HG03060 (cell line): ENCODE measurements around the gene MBL2.

Experiments
- ATAC-seq: cut with Tn5 transposase; IDR thresholded peaks from one replicate; pipeline ENCODE4 v1.9.1; 2021; ENCODE audit warnings: low read depth, moderate number of reproducible peaks; ENCODE audit not compliant: unreplicated experiment

The MBL2 gene

GRCh38 chr10:52742731-52743130 lies 29.9 kb downstream of the MBL2 start:
- no peak for ATAC-seq

GRCh38 chr10:52741851-52742250 lies 30.7 kb downstream of the MBL2 start:
- ATAC-seq, result no peak

DNA sequence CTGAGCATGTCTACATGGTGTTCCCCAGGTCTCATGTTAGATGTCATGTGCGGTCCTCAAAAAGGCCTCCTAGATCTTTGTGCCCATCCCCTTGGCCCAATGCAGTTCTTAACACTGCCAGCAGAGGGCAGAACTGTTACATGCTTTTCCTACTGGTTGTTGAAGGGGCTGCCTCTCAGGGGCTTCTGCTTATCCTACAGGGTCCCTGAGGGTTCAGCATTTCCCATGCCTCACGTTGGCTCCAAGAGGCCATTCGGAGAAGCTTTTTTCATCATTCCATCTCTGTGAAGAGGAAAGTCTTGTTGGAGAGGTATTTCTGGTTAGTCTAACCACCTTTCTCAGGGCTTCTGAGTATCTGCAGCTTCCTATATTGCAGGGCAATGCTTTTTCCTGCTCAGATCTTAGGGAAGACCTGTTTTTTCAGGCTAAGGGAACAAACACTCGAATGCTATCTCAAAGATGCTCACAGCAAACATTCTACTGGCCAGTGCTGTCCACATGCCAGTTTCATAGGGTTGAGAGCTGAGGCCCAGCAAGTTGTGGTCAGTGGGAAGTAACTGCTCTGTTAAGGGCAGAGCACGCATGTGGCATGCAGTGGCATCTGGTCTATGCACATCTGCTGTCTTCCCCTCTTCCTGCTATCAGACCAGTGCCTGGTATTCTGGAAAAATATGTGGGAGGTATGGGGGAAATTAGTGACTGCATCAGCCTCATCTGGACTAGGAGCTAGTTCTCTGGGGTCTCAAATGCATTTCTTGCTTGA lies 31.5 kb downstream of the MBL2 start:
- ATAC-seq, result no peak

- no peak for ATAC-seq
These were observed 32.4 kb downstream of the MBL2 start for GRCh38 chr10:52740155-52740549.

- ATAC-seq, result no peak
These were observed 33.0 kb downstream of the MBL2 start for GRCh38 chr10:52739380-52740154.

- no peak for ATAC-seq
These were observed 33.6 kb downstream of the MBL2 start for GRCh38 chr10:52738951-52739350.

DNA sequence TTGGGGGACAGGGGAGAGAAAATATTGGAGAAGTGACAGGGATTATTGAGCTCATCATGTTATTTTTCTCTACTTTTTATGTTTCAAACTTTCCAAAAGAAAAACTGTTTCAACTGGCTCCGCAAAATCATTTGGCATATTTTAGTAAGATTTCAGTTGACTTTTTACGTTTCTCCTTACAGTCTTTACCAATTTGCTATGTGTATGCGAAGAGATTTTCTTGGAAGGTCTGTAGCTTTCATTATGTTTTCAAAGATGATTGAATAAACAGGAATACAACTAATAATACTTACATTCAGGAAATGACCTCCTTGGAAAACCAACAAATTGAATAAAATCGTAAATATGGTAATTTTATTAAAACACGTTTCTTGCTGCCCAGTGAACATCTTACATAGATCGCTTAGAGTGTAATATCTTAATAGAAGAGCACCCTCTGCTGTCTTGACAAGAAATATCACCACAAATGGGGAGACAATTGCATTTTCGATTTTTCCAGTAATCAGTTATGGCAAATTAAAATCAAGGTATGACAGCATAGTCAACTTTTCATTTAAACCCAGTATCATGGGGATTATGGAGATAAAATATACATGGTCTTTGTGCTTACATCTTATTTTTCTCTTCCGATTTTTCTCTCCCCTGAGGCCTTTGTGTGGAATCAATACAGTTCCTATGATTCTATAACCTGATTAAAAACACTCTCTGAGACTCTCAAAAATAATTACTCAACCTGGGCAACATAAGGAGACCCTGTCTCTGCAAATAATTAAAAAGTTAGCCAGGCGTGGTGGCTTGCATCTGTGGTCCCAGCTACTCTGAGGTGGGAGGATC lies 43.1 kb downstream of the MBL2 start:
- peak; percentile 71 for ATAC-seq

- no peak for ATAC-seq
These were observed 52.6 kb downstream of the MBL2 start for GRCh38 chr10:52720018-52720417.
